Thyroid gland (tissue), 4 donors: ENCODE results near the gene TRPT1.

Experiments used
- CTCF ChIP-seq, 6 experiments: fragments of 200-600 bp in 3 of 6; fragments of 450-650 bp in 3 of 6; sonication (generic) in 3 of 6; IDR thresholded peaks; one replicate each; pipeline ENCODE4 v1.5.1; 2016 to 2019; ENCODE audit warnings: antibody characterized with exemption in 6 of 6, mild to moderate bottlenecking in 2 of 6, inconsistent platforms in 1 of 6, moderate library complexity in 1 of 6
- POLR2A ChIP-seq, 2 donors: fragments of 450-650 bp; IDR thresholded peaks; one replicate each; pipeline ENCODE4 v1.6.1; 2017; ENCODE audit warnings: antibody characterized with exemption in 2 of 2, mild to moderate bottlenecking in 2 of 2, moderate library complexity in 1 of 2

DNA sequence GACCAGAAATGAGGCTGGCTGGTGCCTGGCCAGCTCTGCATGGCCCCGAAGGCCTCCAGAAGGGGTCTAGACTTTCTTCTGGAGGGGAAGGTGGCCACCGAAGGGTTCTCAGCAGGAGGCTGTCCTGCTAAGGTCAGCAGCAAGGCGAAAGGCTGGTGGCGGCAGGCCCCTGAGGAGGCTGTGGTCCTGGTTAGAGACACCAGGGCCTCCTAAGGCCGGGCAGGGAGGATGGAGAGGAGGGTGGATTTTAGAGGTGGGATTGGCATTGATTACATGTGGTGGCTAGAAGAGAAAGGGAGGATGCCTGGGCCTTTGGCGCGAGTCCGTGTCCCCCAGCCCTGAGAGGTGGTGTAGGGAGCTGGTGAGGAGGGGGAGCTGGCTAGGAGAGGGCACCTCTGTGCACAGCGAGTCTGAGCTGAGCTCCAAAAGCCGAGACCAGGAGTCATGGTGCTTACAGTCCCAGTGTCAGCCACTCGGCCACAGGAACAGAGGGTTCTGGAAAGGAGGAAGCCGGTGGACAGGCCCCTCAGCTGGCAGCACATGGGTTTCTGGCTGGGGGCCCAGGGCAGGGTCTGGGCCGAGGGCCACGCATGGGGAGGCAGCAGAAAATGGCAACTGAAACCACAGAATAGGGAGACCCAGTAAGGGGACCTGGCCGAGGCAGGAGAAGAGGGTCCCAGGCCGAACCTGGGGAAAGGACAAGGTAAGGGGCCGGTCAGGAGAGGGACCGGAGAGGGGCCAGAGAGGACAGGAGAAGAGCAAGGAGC, 17.0 kb downstream of the TRPT1 start:
- TF ChIP-seq CTCF (IDR thresholded peaks at IDR 0.05) (no peak), POLR2A (IDR thresholded peaks at IDR 0.05) (no peak)
